Measurements from ENCODE around the gene FOXN3. TPM values are rescaled to one million over a fixed set of nuclear protein-coding genes. Genes with fewer than 3 reads are reported as not detected.

FOXN3 gene
- total RNA-seq, 2 donors from 2014 or later, result 61.2 to 84.1 TPM

DNA sequence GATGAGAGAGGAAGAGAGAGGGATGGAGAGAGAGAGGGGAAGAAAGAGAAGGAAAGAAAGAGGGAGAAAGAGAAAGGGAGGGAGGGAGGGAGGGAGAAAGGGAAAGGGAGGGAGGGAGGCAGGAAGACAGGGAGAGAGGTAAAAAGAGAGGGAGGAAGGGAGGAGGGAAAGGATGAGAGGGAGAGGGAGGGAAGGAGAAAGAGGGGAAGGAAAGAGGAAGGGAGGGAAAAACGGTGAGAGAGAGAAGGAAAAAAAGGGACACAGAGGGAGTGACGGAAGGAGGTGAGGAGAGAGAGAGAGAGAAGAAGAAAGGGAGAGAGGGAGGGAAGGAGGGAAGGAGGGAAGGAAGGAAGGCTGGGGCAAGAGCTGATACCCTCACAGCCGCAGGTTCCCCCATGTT, 56.8 kb downstream of the FOXN3 start:
- Mint-ChIP-seq H3K27me3 (ENCODE audit: insufficient read depth) (no peaks in the 10 kb centered on the region), H3K4me1 (peaks cover 14% of the 10 kb centered on the region), H3K27ac (no peak overlapping the region), H3K4me3 (no peak overlapping the region), H3K36me3 (ENCODE audit: low read depth) (peaks cover 30% of the 10 kb centered on the region), H3K9me3 (no peaks in the 10 kb centered on the region)
- Histone ChIP-seq H3K36me3 (ENCODE audit: control insufficient read depth, insufficient read depth, low read length) (no peaks in the 10 kb centered on the region), H3K27ac (ENCODE audit: low read depth, low read length) (no peak overlapping the region), H3K9me3 (ENCODE audit: control insufficient read depth, low read length) (no peaks in the 10 kb centered on the region), H3K9ac (ENCODE audit: extremely low read depth, low read length, poor library complexity, severe bottlenecking) (no peak overlapping the region), H3K4me1 (ENCODE audit: control insufficient read depth, insufficient read depth, low read length) (peaks cover 3% of the 10 kb centered on the region), H3K4me3 (ENCODE audit: low read length) (no peak overlapping the region), H3K27me3 (ENCODE audit: control insufficient read depth, insufficient read depth, low read length, poor library complexity, severe bottlenecking) (no peaks in the 10 kb centered on the region)
- WGBS, 2 experiments (ENCODE audit: insufficient coverage in 1 of 2, insufficient read length in 1 of 2), result 87 to 91% methylated on average over 2 of the region's 3 CpGs
- DNase-seq, result no peak
- TF ChIP-seq, protein P1, sequence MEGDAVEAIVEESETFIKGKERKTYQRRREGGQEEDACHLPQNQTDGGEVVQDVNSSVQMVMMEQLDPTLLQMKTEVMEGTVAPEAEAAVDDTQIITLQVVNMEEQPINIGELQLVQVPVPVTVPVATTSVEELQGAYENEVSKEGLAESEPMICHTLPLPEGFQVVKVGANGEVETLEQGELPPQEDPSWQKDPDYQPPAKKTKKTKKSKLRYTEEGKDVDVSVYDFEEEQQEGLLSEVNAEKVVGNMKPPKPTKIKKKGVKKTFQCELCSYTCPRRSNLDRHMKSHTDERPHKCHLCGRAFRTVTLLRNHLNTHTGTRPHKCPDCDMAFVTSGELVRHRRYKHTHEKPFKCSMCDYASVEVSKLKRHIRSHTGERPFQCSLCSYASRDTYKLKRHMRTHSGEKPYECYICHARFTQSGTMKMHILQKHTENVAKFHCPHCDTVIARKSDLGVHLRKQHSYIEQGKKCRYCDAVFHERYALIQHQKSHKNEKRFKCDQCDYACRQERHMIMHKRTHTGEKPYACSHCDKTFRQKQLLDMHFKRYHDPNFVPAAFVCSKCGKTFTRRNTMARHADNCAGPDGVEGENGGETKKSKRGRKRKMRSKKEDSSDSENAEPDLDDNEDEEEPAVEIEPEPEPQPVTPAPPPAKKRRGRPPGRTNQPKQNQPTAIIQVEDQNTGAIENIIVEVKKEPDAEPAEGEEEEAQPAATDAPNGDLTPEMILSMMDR (conservative IDR thresholded peaks at IDR 0.05), result no peak

GRCh38 chr14:89359477-89360222, 57.4 kb downstream of the FOXN3 start:
- H3K9me3 Mint-ChIP-seq, result no peaks in the 10 kb centered on the region
- Histone ChIP-seq H3K4me3 (ENCODE audit: low read length) (no peak overlapping the region), H3K27me3 (ENCODE audit: control insufficient read depth, insufficient read depth, low read length, poor library complexity, severe bottlenecking) (no peaks in the 10 kb centered on the region), H3K27ac (ENCODE audit: low read depth, low read length) (no peak overlapping the region), H3K9ac (ENCODE audit: extremely low read depth, low read length, poor library complexity, severe bottlenecking) (no peak overlapping the region), H3K4me1 (ENCODE audit: control insufficient read depth, insufficient read depth, low read length) (peaks cover 3% of the 10 kb centered on the region), H3K36me3 (ENCODE audit: control insufficient read depth, insufficient read depth, low read length) (no peaks in the 10 kb centered on the region), H3K9me3 (ENCODE audit: control insufficient read depth, low read length) (no peaks in the 10 kb centered on the region)
- TF ChIP-seq, protein P1 (conservative IDR thresholded peaks at IDR 0.05), result no peak
- H3K36me3 Mint-ChIP-seq (ENCODE audit: low read depth), result peaks cover 30% of the 10 kb centered on the region
- H3K27ac Mint-ChIP-seq, result no peak overlapping the region
- H3K4me3 Mint-ChIP-seq, result no peak overlapping the region
- 96 to 98% methylated on average over 8 to 13 of the region's 13 CpGs for WGBS, 2 experiments (ENCODE audit: insufficient coverage in 1 of 2, insufficient read length in 1 of 2)
- DNase-seq, result no peak
- H3K27me3 Mint-ChIP-seq (ENCODE audit: insufficient read depth), result no peaks in the 10 kb centered on the region
- peaks cover 8% of the 10 kb centered on the region for H3K4me1 Mint-ChIP-seq

GRCh38 chr14:89357655-89358297, 59.3 kb downstream of the FOXN3 start:
- Mint-ChIP-seq H3K4me3 (no peak overlapping the region), H3K9me3 (no peaks in the 10 kb centered on the region), H3K4me1 (peaks cover 12% of the 10 kb centered on the region), H3K36me3 (ENCODE audit: low read depth) (peaks cover 19% of the 10 kb centered on the region), H3K27ac (no peak overlapping the region), H3K27me3 (ENCODE audit: insufficient read depth) (peaks cover 7% of the 10 kb centered on the region)
- Histone ChIP-seq H3K9ac (ENCODE audit: extremely low read depth, low read length, poor library complexity, severe bottlenecking) (no peak overlapping the region), H3K9me3 (ENCODE audit: control insufficient read depth, low read length) (no peaks in the 10 kb centered on the region), H3K27me3 (ENCODE audit: control insufficient read depth, insufficient read depth, low read length, poor library complexity, severe bottlenecking) (no peaks in the 10 kb centered on the region), H3K4me1 (ENCODE audit: control insufficient read depth, insufficient read depth, low read length) (peaks cover 1% of the 10 kb centered on the region), H3K36me3 (ENCODE audit: control insufficient read depth, insufficient read depth, low read length) (no peaks in the 10 kb centered on the region), H3K4me3 (ENCODE audit: low read length) (no peak overlapping the region), H3K27ac (ENCODE audit: low read depth, low read length) (no peak overlapping the region)
- no peak for DNase-seq
- TF ChIP-seq, protein P1 (conservative IDR thresholded peaks at IDR 0.05), result no peak
- WGBS, 2 experiments (ENCODE audit: insufficient coverage in 1 of 2, insufficient read length in 1 of 2), result 94 to 98% methylated on average over 7 to 8 of the region's 8 CpGs
